ENCODE results near the gene WIPF2. TPM values are rescaled to one million over a fixed set of nuclear protein-coding genes. Genes with fewer than 3 reads are reported as not detected.
"Not testable (repeated sequence)": the region's sequence is repeated elsewhere in the genome, so short reads cannot be mapped to it uniquely, and the experiment has no call there.

The WIPF2 gene
- total RNA-seq, 2 experiments from 2014 or later = 18.9 to 20.4 TPM

GRCh38 chr17:40188694-40189093 is 30.4 kb upstream of the WIPF2 start:
- POLR2A ChIA-PET = no interaction called here
- CTCF ChIA-PET = interaction anchor here (0.6 kb wide), 1 partner anchor 606 kb away, joined by 4 read pairs; no protein-coding TSS in a partner anchor

- ChIA-PET POLR2A (no interaction called here), CTCF (interaction anchor here (0.7 to 4.2 kb wide), 8 partner anchors 8 to 177 kb away, joined by 3 to 31 read pairs (median 6); partner anchors contain the start of gene RAPGEFL1)
These were observed 28.7 kb upstream of the WIPF2 start for GRCh38 chr17:40190197-40191021.

- ChIA-PET POLR2A (interaction anchor here (0.5 to 1.0 kb wide), 4 partner anchors 8 to 755 kb away, joined by 3 to 7 read pairs (median 3); no protein-coding TSS in a partner anchor), CTCF (interaction anchor here (0.6 to 4.2 kb wide), 16 partner anchors 8 to 342 kb away, joined by 3 to 31 read pairs (median 4); partner anchors contain the start of gene RAPGEFL1)
These were observed 27.6 kb upstream of the WIPF2 start for GRCh38 chr17:40191237-40192208.

- ChIA-PET POLR2A (interaction anchor here (0.6 to 1.0 kb wide), 2 partner anchors 16 to 80 kb away, joined by 3 read pairs; no protein-coding TSS in a partner anchor), CTCF (interaction anchor here (0.5 to 4.2 kb wide), 6 partner anchors 9 to 162 kb away, joined by 3 to 31 read pairs (median 4); no protein-coding TSS in a partner anchor)
These were observed 26.1 kb upstream of the WIPF2 start for GRCh38 chr17:40192961-40193360.

GRCh38 chr17:40194821-40195220 is 24.3 kb upstream of the WIPF2 start:
- CTCF ChIA-PET = interaction anchor here (0.6 to 1.7 kb wide), 3 partner anchors 16 to 1650 kb away, joined by 3 to 5 read pairs (median 3); no protein-coding TSS in a partner anchor
- POLR2A ChIA-PET = no interaction called here

- POLR2A ChIA-PET = interaction anchor here (0.7 kb wide), 1 partner anchor 472 kb away, joined by 5 read pairs; no protein-coding TSS in a partner anchor
- CTCF ChIA-PET = interaction anchor here (1.0 to 1.4 kb wide), 3 partner anchors 22 to 122 kb away, joined by 3 read pairs; no protein-coding TSS in a partner anchor
These were observed 21.6 kb upstream of the WIPF2 start for GRCh38 chr17:40197550-40197949.

GRCh38 chr17:40197965-40198456 is 21.1 kb upstream of the WIPF2 start:
- CTCF ChIA-PET = interaction anchor here (0.7 to 1.4 kb wide), 4 partner anchors 22 to 233 kb away, joined by 3 read pairs; no protein-coding TSS in a partner anchor

GRCh38 chr17:40198576-40198975 is 20.5 kb upstream of the WIPF2 start:
- ChIA-PET POLR2A (interaction anchor here (0.7 kb wide), 1 partner anchor 89 kb away, joined by 3 read pairs; the partner anchor contains the start of gene CDC6), CTCF (interaction anchor here (0.7 to 1.0 kb wide), 4 partner anchors 23 to 233 kb away, joined by 3 to 4 read pairs (median 3); no protein-coding TSS in a partner anchor)

More at GRCh38 chr17:40197965-40198456, 21.1 kb upstream of the WIPF2 start:
- POLR2A ChIA-PET = interaction anchor here (0.7 kb wide), 1 partner anchor 90 kb away, joined by 3 read pairs; the partner anchor contains the start of gene CDC6

GRCh38 chr17:40203131-40203530 is 16.0 kb upstream of the WIPF2 start:
- POLR2A ChIA-PET = no interaction called here

GRCh38 chr17:40206193-40206592 is 12.9 kb upstream of the WIPF2 start:
- POLR2A ChIA-PET = not testable (repeated sequence)
- CTCF ChIA-PET = interaction anchor here (0.7 to 1.1 kb wide), 2 partner anchors 149 to 954 kb away, joined by 3 to 4 read pairs; no protein-coding TSS in a partner anchor

More at GRCh38 chr17:40203131-40203530, 16.0 kb upstream of the WIPF2 start:
- CTCF ChIA-PET = interaction anchor here (1.2 to 3.2 kb wide), 4 partner anchors 12 to 152 kb away, joined by 5 to 22 read pairs (median 10); no protein-coding TSS in a partner anchor

GRCh38 chr17:40209404-40210093 is 9.6 kb upstream of the WIPF2 start:
- ChIA-PET POLR2A (interaction anchor here (0.6 to 1.0 kb wide), 2 partner anchors 16 to 79 kb away, joined by 3 read pairs; partner anchors contain the start of gene CDC6), CTCF (interaction anchor here (0.7 to 1.1 kb wide), 3 partner anchors 41 to 187 kb away, joined by 3 read pairs; no protein-coding TSS in a partner anchor)

GRCh38 chr17:40213914-40214313 is 5.2 kb upstream of the WIPF2 start:
- POLR2A ChIA-PET, CTCF ChIA-PET: not testable (repeated sequence)

GRCh38 chr17:40218006-40218739 is 931 bp upstream of the WIPF2 start:
- POLR2A ChIA-PET = interaction anchor here (0.7 to 1.0 kb wide), 5 partner anchors 10 to 253 kb away, joined by 3 to 6 read pairs (median 3); partner anchors contain the start of gene TOP2A

GRCh38 chr17:40219594-40220338 is 662 bp downstream of the WIPF2 start:
- POLR2A ChIA-PET = interaction anchor here (0.6 kb wide), 1 partner anchor 12 kb away, joined by 5 read pairs; no protein-coding TSS in a partner anchor

More at GRCh38 chr17:40218006-40218739, 931 bp upstream of the WIPF2 start:
- CTCF ChIA-PET = interaction anchor here (0.6 to 2.7 kb wide), 8 partner anchors 10 to 180 kb away, joined by 3 to 16 read pairs (median 4); no protein-coding TSS in a partner anchor

GRCh38 chr17:40224718-40225550 is 5.8 kb downstream of the WIPF2 start:
- ChIA-PET POLR2A (no interaction called here), CTCF (interaction anchor here (0.7 kb wide), 1 partner anchor 128 kb away, joined by 3 read pairs; no protein-coding TSS in a partner anchor)

More at GRCh38 chr17:40219594-40220338, 662 bp downstream of the WIPF2 start:
- CTCF ChIA-PET = interaction anchor here (0.6 to 2.7 kb wide), 5 partner anchors 19 to 107 kb away, joined by 3 to 16 read pairs (median 4); partner anchors contain the start of gene CDC6
